ENCODE results near the gene DDX55. TPM values are rescaled to one million over a fixed set of nuclear protein-coding genes. Genes with fewer than 3 reads are reported as not detected.

DDX55 gene
- total RNA-seq, 1 experiment from 2014 or later = 30.5 TPM

DNA sequence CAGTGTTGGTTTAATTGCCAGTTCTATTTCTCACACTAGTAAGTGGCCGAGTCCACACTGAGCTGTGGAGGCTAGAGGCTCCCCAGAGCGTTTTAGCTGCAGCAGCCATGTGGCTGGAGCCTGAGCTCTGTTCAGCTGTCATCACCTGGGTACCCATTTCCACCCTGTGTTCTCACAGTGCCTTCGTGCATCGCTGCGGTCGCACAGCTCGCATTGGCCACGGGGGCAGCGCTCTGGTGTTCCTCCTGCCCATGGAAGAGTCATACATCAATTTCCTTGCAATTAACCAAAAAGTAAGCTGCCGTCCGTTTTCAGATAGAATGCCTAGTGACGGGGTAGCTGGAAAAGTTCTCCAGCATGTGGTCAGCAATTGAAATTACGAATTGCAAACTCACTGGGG lies 15.7 kb downstream of the DDX55 start:
- Mint-ChIP-seq H3K9me3 (ENCODE audit: unreplicated experiment) (no peaks in the 10 kb centered on the region), H3K4me3 (ENCODE audit: unreplicated experiment) (no peak overlapping the region), H3K36me3 (ENCODE audit: insufficient read depth, unreplicated experiment) (peaks cover 99% of the 10 kb centered on the region), H3K27me3 (ENCODE audit: insufficient read depth, unreplicated experiment) (no peaks in the 10 kb centered on the region), H3K27ac (ENCODE audit: low read depth, unreplicated experiment) (no peak overlapping the region), H3K4me1 (ENCODE audit: insufficient read depth, unreplicated experiment) (peaks cover 17% of the 10 kb centered on the region)
- TF ChIP-seq, protein P1, sequence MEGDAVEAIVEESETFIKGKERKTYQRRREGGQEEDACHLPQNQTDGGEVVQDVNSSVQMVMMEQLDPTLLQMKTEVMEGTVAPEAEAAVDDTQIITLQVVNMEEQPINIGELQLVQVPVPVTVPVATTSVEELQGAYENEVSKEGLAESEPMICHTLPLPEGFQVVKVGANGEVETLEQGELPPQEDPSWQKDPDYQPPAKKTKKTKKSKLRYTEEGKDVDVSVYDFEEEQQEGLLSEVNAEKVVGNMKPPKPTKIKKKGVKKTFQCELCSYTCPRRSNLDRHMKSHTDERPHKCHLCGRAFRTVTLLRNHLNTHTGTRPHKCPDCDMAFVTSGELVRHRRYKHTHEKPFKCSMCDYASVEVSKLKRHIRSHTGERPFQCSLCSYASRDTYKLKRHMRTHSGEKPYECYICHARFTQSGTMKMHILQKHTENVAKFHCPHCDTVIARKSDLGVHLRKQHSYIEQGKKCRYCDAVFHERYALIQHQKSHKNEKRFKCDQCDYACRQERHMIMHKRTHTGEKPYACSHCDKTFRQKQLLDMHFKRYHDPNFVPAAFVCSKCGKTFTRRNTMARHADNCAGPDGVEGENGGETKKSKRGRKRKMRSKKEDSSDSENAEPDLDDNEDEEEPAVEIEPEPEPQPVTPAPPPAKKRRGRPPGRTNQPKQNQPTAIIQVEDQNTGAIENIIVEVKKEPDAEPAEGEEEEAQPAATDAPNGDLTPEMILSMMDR (IDR thresholded peaks at IDR 0.05; ENCODE audit: unreplicated experiment) = no peak
- intact Hi-C loops (cut with micrococcal nuclease) = no loop called here
- no TSS peak for BruUV-seq (replicated peaks)
- POLR2A ChIA-PET = interaction anchor here (2.8 to 4.9 kb wide), 2 partner anchors 15 kb away, joined by 14 to 17 read pairs; partner anchors contain the start of genes DDX55, EIF2B1 and GTF2H3
- CTCF ChIA-PET = interaction anchor here (1.6 kb wide), 1 partner anchor 13 kb away, joined by 4 read pairs; no protein-coding TSS in a partner anchor
- DNase-seq (ENCODE audit: unreplicated experiment) = no peak

DNA sequence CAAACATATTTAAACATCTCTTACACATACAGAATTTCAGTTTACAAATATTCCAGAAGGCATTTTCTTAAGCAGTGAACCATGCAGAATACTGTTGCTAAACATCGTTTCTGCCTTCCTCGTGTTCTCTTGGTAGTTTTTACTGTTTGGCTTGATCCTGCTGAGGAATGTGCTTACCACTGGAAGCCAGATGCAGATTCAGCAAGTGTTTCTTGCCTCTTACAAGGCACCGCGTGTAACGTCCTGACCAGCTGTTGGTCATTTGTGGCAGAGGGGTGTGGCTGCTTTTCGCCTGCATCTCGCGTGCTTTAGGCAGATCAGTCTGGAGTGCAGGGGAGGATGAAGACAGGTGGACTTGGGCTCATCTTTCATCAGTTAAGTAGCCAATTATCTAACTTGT lies 19.2 kb downstream of the DDX55 start:
- intact Hi-C loops (cut with micrococcal nuclease) = no loop called here
- TF ChIP-seq, protein P1 (IDR thresholded peaks at IDR 0.05; ENCODE audit: unreplicated experiment) = no peak
- Mint-ChIP-seq H3K27ac (ENCODE audit: low read depth, unreplicated experiment) (no peak overlapping the region), H3K36me3 (ENCODE audit: insufficient read depth, unreplicated experiment) (peaks cover 93% of the 10 kb centered on the region), H3K4me1 (ENCODE audit: insufficient read depth, unreplicated experiment) (no peaks in the 10 kb centered on the region), H3K4me3 (ENCODE audit: unreplicated experiment) (no peak overlapping the region), H3K27me3 (ENCODE audit: insufficient read depth, unreplicated experiment) (no peaks in the 10 kb centered on the region), H3K9me3 (ENCODE audit: unreplicated experiment) (no peaks in the 10 kb centered on the region)
- ChIA-PET CTCF (interaction anchor here (0.5 to 1.3 kb wide), 2 partner anchors 256 to 384 kb away, joined by 3 to 4 read pairs; no protein-coding TSS in a partner anchor), POLR2A (interaction anchor here (1.1 to 4.9 kb wide), 3 partner anchors 12 to 18 kb away, joined by 4 to 33 read pairs (median 17); partner anchors contain the start of genes DDX55, EIF2B1 and GTF2H3)
- TSS peak; percentile 61 for BruUV-seq (replicated peaks)
- no peak for DNase-seq (ENCODE audit: unreplicated experiment)

DNA sequence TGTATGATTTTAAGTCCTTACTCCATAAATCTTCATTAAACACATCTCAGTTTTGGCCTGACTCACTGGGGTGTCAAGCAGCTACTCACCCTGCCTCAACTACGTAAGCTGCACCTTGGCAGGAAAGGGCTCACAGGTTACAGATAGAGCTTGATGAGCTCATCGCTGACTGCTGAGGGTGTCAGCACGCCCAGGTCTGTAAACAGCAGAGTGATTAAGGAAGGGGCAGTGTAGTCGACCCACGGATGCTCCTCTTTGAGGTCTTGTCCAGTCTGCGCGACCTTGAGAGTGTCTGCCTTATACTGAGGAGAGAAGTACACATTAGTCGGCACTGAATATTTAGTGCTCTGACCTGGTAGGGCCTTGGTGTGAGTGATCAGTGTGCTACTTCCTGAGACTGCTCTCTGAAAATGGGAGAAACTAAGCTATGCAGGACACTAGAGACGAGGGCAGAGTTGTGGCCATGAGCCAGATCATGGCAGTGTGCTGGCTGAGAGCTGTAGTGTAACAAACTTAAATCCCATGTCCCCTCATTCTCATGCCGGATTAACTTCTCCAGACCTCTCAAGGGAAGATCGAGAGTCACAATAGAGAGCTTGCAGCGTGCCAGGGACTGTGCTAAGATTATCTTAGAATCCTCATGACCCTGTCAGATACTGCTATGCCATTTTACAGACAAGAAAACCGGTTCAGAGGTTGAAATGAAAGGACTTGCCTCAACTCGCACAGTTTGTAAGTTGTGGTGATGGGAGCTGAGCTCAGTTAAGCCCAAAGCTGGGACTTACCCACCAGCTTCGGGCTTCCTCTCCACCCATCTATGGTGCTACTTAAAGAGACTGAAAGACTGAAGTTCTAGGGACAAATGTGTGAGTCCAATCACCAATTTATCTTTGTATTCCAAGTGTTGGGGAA lies 20.0 kb downstream of the DDX55 start:
- Mint-ChIP-seq H3K4me3 (ENCODE audit: unreplicated experiment) (no peak overlapping the region), H3K36me3 (ENCODE audit: insufficient read depth, unreplicated experiment) (peaks cover 93% of the 10 kb centered on the region), H3K4me1 (ENCODE audit: insufficient read depth, unreplicated experiment) (no peaks in the 10 kb centered on the region), H3K27me3 (ENCODE audit: insufficient read depth, unreplicated experiment) (no peaks in the 10 kb centered on the region), H3K27ac (ENCODE audit: low read depth, unreplicated experiment) (peak overlapping the region; percentile 59), H3K9me3 (ENCODE audit: unreplicated experiment) (no peaks in the 10 kb centered on the region)
- BruUV-seq (replicated peaks) = no TSS peak
- intact Hi-C loops (cut with micrococcal nuclease) = no loop called here
- POLR2A ChIA-PET = interaction anchor here (1.1 to 4.9 kb wide), 3 partner anchors 11 to 19 kb away, joined by 4 to 33 read pairs (median 17); partner anchors contain the start of genes DDX55, EIF2B1 and GTF2H3
- TF ChIP-seq, protein P1 (IDR thresholded peaks at IDR 0.05; ENCODE audit: unreplicated experiment) = no peak
- CTCF ChIA-PET = interaction anchor here (0.8 to 1.3 kb wide), 2 partner anchors 9 to 256 kb away, joined by 3 to 4 read pairs; no protein-coding TSS in a partner anchor
- no peak for DNase-seq (ENCODE audit: unreplicated experiment)
